Activated CD4-positive, alpha-beta T cell treated with anti-CD3 and anti-CD28 coated beads, Interleukin-2, amount 10 ng/mL, durations not matched to agents 7 days and 5 days (primary cell): ENCODE results near the gene OXCT1. TPM values are rescaled to one million over a fixed set of nuclear protein-coding genes. Genes with fewer than 3 reads are reported as not detected.
"Not testable (repeated sequence)": the region's sequence is repeated elsewhere in the genome, so short reads cannot be mapped to it uniquely, and the experiment has no call there.

Source experiments
- CTCF ChIA-PET: fragments of 350-600 bp; sonication (Branson Sonifier 250); formaldehyde crosslinking; loops from one replicate; lab custom pipeline; 2021; ENCODE audit warnings: antibody characterized with exemption; lab: Charles Lee
- POLR2A ChIA-PET: fragments of 350-600 bp; sonication (Branson Sonifier 250); formaldehyde crosslinking; loops from one replicate; lab custom pipeline; 2021; ENCODE audit warnings: antibody characterized with exemption; lab: Charles Lee
- DNase-seq: peaks from one replicate; pipeline ENCODE4 v3.0.0-alpha.2; 2020
- H3K27ac Mint-ChIP-seq: one replicate; pipeline ENCODE4 v1.8.0; 2021; ENCODE audit warnings: mild to moderate bottlenecking, moderate library complexity, mixed read lengths
- H3K27me3 Mint-ChIP-seq: one replicate; pipeline ENCODE4 v1.8.0; 2021; ENCODE audit warnings: mixed read lengths
- H3K36me3 Mint-ChIP-seq: one replicate; pipeline ENCODE4 v1.8.0; 2021; ENCODE audit warnings: low read depth, mixed read lengths
- H3K4me1 Mint-ChIP-seq: one replicate; pipeline ENCODE4 v1.8.0; 2021; ENCODE audit warnings: mixed read lengths
- H3K4me3 Mint-ChIP-seq: one replicate; pipeline ENCODE4 v1.8.0; 2021; ENCODE audit warnings: mild to moderate bottlenecking, moderate library complexity, mixed read lengths
- H3K9me3 Mint-ChIP-seq: one replicate; pipeline ENCODE4 v1.8.0; 2021; ENCODE audit warnings: mixed read lengths
- total RNA-seq, 2 experiments: library from RNA; stranded (reverse); gene quantifications; one replicate each; pipeline ENCODE4 v1.2.3, GENCODE V29; 2021

OXCT1 gene
- total RNA-seq, 2 experiments from 2014 or later = 58.7 to 59.9 TPM

DNA sequence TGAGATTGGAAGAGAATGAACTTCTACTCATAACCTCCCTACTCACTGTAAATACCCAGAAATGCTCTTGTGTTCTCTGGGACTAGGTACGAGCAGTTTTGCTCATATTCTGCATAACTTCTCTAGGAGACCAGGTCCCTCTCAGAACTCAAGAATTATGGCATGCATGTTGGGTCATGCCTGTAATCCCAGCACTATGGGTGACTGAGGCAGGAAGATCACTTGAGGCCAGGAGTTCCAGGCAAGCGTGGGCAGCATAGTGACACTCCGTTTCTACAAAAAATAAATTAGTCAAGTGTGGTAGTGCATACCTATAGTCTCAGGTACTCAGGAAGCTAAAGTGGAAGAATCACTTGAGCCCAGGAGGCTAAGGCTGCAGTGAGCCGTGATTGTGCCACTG, 141.9 kb downstream of the OXCT1 start:
- Mint-ChIP-seq H3K27me3 (no peaks in the 10 kb centered on the region), H3K9me3 (peaks cover 2% of the 10 kb centered on the region), H3K4me1 (no peaks in the 10 kb centered on the region), H3K27ac (no peak overlapping the region), H3K4me3 (no peak overlapping the region), H3K36me3 (peaks cover 31% of the 10 kb centered on the region)
- no peak for DNase-seq
- CTCF ChIA-PET = no interaction called here
- POLR2A ChIA-PET = no interaction called here

DNA sequence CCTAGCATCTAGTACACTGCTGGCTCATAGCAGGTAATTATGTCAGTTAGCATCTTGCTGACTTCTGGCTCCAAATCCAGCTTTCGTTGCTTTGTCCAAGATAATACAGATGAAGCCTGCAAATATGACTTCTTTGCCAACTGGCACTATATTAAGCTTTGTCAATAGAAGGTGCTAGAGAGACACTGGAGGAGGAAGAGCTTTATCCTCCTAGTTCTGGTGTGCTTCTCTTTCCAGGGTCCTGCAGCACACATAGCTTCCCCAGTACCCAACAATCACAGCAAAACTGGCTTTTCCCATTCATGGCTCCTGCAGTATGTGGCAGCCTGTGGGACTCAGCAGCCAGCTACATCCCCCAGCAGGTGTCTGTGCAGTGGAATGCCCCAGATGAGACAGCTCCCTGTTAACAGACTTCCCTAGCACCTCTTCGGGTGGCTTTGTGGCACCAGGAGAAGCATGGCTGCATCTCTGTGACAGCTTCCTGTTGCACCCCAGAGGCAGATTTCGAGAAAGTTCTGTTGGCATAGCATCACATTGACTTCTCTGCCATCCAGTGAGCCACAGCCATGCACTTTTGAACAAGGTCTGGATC, 147.8 kb downstream of the OXCT1 start:
- H3K27ac Mint-ChIP-seq = no peak overlapping the region
- DNase-seq = no peak
- H3K9me3 Mint-ChIP-seq = no peaks in the 10 kb centered on the region
- peaks cover 15% of the 10 kb centered on the region for H3K27me3 Mint-ChIP-seq
- CTCF ChIA-PET = interaction anchor here (1.0 kb wide), 1 partner anchor 84 kb away, joined by 3 read pairs; no protein-coding TSS in a partner anchor
- no peaks in the 10 kb centered on the region for H3K36me3 Mint-ChIP-seq
- POLR2A ChIA-PET = no interaction called here
- H3K4me1 Mint-ChIP-seq = no peaks in the 10 kb centered on the region
- no peak overlapping the region for H3K4me3 Mint-ChIP-seq

DNA sequence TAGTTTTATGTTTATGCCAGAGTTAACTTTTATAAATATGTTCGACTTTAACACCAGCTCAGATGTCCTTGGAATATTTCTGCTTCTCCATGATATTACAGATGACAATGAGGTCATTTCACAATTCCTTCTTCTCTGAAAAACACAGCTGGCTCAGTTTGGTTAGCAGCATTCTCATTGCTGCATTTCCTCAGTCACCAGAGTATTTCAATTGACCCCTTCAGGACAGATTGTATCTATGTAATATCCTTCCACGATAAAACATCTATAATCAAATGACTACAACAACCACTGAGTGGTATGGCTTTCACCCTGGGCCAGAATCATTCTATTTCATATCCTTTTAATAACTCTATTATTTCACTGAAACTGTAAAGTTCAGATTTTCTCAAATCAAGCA, 148.7 kb downstream of the OXCT1 start:
- DNase-seq = no peak
- Mint-ChIP-seq H3K27me3 (peaks cover 15% of the 10 kb centered on the region), H3K36me3 (no peaks in the 10 kb centered on the region), H3K4me3 (no peak overlapping the region), H3K4me1 (no peaks in the 10 kb centered on the region), H3K27ac (no peak overlapping the region), H3K9me3 (peaks cover 2% of the 10 kb centered on the region)
- ChIA-PET POLR2A (no interaction called here), CTCF (no interaction called here)

- ChIA-PET CTCF (no interaction called here), POLR2A (no interaction called here)
- H3K4me1 Mint-ChIP-seq = no peaks in the 10 kb centered on the region
These were observed 153.8 kb downstream of the OXCT1 start for GRCh38 chr5:41716382-41716781.

GRCh38 chr5:41714446-41714845, 155.8 kb downstream of the OXCT1 start:
- POLR2A ChIA-PET, H3K36me3 Mint-ChIP-seq, H3K9me3 Mint-ChIP-seq, H3K4me1 Mint-ChIP-seq, DNase-seq, CTCF ChIA-PET, H3K27ac Mint-ChIP-seq, H3K4me3 Mint-ChIP-seq, H3K27me3 Mint-ChIP-seq: not testable (repeated sequence)

More at GRCh38 chr5:41716382-41716781, 153.8 kb downstream of the OXCT1 start:
- Mint-ChIP-seq H3K27me3 (peaks cover 14% of the 10 kb centered on the region), H3K9me3 (peaks cover 4% of the 10 kb centered on the region), H3K36me3 (no peaks in the 10 kb centered on the region), H3K4me3 (no peak overlapping the region), H3K27ac (no peak overlapping the region)
- DNase-seq = no peak

GRCh38 chr5:41708604-41708940, 161.7 kb downstream of the OXCT1 start:
- no peak for DNase-seq
- no peak overlapping the region for H3K27ac Mint-ChIP-seq
- ChIA-PET CTCF (no interaction called here), POLR2A (no interaction called here)
- peaks cover 13% of the 10 kb centered on the region for H3K27me3 Mint-ChIP-seq
- H3K36me3 Mint-ChIP-seq = no peaks in the 10 kb centered on the region
- no peaks in the 10 kb centered on the region for H3K4me1 Mint-ChIP-seq
- H3K4me3 Mint-ChIP-seq = no peak overlapping the region
- H3K9me3 Mint-ChIP-seq = peaks cover 6% of the 10 kb centered on the region

- no peak overlapping the region for H3K27ac Mint-ChIP-seq
- ChIA-PET POLR2A (no interaction called here), CTCF (no interaction called here)
These were observed 162.2 kb downstream of the OXCT1 start for GRCh38 chr5:41707853-41708603.

GRCh38 chr5:41695920-41696582, 174.2 kb downstream of the OXCT1 start:
- Mint-ChIP-seq H3K4me1 (no peaks in the 10 kb centered on the region), H3K27me3 (peaks cover 26% of the 10 kb centered on the region), H3K27ac (no peak overlapping the region), H3K4me3 (no peak overlapping the region), H3K9me3 (no peaks in the 10 kb centered on the region), H3K36me3 (no peaks in the 10 kb centered on the region)
- ChIA-PET CTCF (no interaction called here), POLR2A (no interaction called here)
- DNase-seq = no peak

More at GRCh38 chr5:41707853-41708603, 162.2 kb downstream of the OXCT1 start:
- no peaks in the 10 kb centered on the region for H3K4me1 Mint-ChIP-seq
- H3K27me3 Mint-ChIP-seq = peaks cover 13% of the 10 kb centered on the region
- DNase-seq = no peak
- no peak overlapping the region for H3K4me3 Mint-ChIP-seq
- no peaks in the 10 kb centered on the region for H3K36me3 Mint-ChIP-seq
- H3K9me3 Mint-ChIP-seq = peaks cover 6% of the 10 kb centered on the region

DNA sequence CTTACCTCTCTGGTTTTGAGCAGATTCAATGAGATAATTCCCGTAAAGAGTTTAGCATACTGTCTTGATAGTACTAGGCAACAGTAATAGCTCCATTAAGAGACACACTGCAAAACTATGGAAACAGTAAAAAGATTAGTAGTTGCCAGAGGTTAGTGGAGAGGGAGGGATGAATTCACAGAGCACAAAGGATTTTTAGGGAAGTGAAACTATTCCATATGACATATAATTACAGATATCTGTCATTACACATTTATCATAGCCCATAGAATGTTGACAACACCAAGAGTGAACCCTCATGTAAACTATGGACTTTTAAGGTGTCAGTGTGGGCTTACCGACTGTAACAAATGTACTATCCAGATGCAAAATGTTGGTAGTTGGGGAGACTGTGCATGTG, 183.5 kb downstream of the OXCT1 start:
- Mint-ChIP-seq H3K9me3 (no peaks in the 10 kb centered on the region), H3K4me1 (no peaks in the 10 kb centered on the region), H3K27ac (no peak overlapping the region), H3K27me3 (peaks cover 8% of the 10 kb centered on the region), H3K4me3 (no peak overlapping the region), H3K36me3 (no peaks in the 10 kb centered on the region)
- no peak for DNase-seq
- ChIA-PET CTCF (no interaction called here), POLR2A (no interaction called here)

DNA sequence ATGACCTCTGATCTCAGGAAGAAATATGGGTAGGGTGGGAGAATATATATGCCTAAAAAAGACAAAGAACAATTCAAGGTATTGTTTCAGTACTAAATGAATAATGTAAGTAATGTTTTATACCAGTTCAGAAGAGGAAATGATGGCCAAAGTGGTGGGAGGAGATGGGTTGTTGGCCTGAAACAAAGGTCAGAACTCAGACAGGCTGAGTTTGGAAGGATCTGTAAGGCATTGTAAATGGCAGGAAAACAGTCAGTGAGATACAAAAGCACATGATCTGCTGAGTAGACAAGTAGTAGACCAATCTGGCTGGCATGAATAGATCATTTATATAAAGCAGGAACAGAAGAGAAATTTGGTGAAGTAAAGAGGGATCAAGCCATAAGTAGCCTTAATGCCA, 184.0 kb downstream of the OXCT1 start:
- Mint-ChIP-seq H3K9me3 (no peaks in the 10 kb centered on the region), H3K27me3 (peaks cover 8% of the 10 kb centered on the region), H3K4me1 (no peaks in the 10 kb centered on the region), H3K36me3 (no peaks in the 10 kb centered on the region), H3K27ac (no peak overlapping the region), H3K4me3 (no peak overlapping the region)
- POLR2A ChIA-PET = no interaction called here
- DNase-seq = no peak
- CTCF ChIA-PET = no interaction called here

- POLR2A ChIA-PET = no interaction called here
- Mint-ChIP-seq H3K36me3 (no peaks in the 10 kb centered on the region), H3K27ac (no peak overlapping the region), H3K4me3 (no peak overlapping the region), H3K4me1 (no peaks in the 10 kb centered on the region), H3K9me3 (no peaks in the 10 kb centered on the region), H3K27me3 (peaks cover 8% of the 10 kb centered on the region)
- DNase-seq = no peak
- CTCF ChIA-PET = no interaction called here
These were observed 187.0 kb downstream of the OXCT1 start for GRCh38 chr5:41683181-41683580.

DNA sequence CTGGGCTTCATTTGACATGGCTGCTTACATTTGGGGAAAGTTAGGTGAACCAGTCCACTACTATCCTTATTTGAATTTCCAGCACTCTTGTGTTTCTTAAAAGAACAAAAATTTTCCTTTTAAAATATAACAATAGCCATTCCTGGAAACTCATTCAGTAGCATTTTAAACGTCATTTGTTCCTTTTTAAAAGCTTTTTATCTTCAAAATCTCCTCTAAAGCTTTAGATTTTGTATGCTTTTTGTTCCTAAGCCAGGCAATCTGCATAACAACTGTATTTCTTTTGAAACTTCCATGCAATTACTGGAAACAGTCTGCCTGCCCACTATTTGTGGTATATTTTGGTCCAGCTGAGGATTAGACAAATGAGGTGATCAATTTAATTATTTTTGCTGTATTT, 187.6 kb downstream of the OXCT1 start:
- CTCF ChIA-PET = no interaction called here
- Mint-ChIP-seq H3K4me1 (no peaks in the 10 kb centered on the region), H3K27me3 (peaks cover 8% of the 10 kb centered on the region), H3K36me3 (no peaks in the 10 kb centered on the region), H3K27ac (no peak overlapping the region), H3K9me3 (no peaks in the 10 kb centered on the region), H3K4me3 (no peak overlapping the region)
- POLR2A ChIA-PET = no interaction called here
- DNase-seq = no peak

DNA sequence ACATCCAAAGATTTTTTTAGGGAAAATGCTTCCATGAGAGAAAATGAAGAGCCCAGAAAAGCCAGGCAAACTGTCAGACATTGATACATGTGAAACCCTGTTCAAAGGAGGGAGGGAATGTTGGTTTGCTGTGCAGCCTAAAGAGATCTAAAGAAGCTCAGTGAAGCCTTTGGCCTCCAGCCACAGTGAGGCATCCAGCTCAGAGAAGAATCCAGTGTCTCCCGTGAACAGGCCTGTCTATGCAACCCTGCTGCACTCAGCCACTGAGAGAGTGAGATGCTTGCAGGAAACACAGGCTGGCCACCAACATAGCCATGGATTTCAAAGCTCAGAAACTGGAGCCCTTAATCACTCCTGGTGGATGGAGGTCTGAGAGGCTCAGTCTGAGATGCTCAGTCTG, 188.4 kb downstream of the OXCT1 start:
- ChIA-PET POLR2A (no interaction called here), CTCF (no interaction called here)
- no peak for DNase-seq
- no peaks in the 10 kb centered on the region for H3K9me3 Mint-ChIP-seq
- no peaks in the 10 kb centered on the region for H3K36me3 Mint-ChIP-seq
- H3K27ac Mint-ChIP-seq = no peak overlapping the region
- H3K4me3 Mint-ChIP-seq = no peak overlapping the region
- no peaks in the 10 kb centered on the region for H3K4me1 Mint-ChIP-seq
- peaks cover 9% of the 10 kb centered on the region for H3K27me3 Mint-ChIP-seq
